Measurements from ENCODE around the gene SYNPR.

The SYNPR gene

GRCh38 chr3:63652066-63652725 lies 374.1 kb downstream of the SYNPR start, which contains the start of gene SNTN:
TSS of gene SNTN (plus strand) at chr3:63652675. CDS start at chr3:63652688, 13 bp downstream.
- Histone ChIP-seq H3K9ac (ENCODE audit: low read length) (no peak within 1 kb of the TSS), H3K9me3 (ENCODE audit: insufficient read depth, low read length) (no peaks in the 10 kb centered on the region), H3K4me2 (ENCODE audit: low read length) (no peak within 1 kb of the TSS), H3K4me1 (ENCODE audit: low read length) (no peaks in the 10 kb centered on the region), H3K27ac (ENCODE audit: low read length) (no peak within 1 kb of the TSS), H4K20me1 (ENCODE audit: insufficient read depth, low read length) (no peaks in the 10 kb centered on the region), H2AFZ (ENCODE audit: low read depth, low read length) (no peak within 1 kb of the TSS), H3K79me2 (ENCODE audit: low read length) (no peaks in the 10 kb centered on the region), H3K36me3 (replicated peaks; ENCODE audit: low read depth, low read length) (no peaks in the 10 kb centered on the region), H3K4me3 (ENCODE audit: low read length) (no peak within 1 kb of the TSS), H3K27me3 (ENCODE audit: low read depth, low read length) (no peaks in the 10 kb centered on the region)
- TF ChIP-seq CTCF (IDR thresholded peaks at IDR 0.05; ENCODE audit: low read depth, low read length): no peak
- no peak for TF ChIP-seq EZH2phosphoT487 (IDR thresholded peaks at IDR 0.05; ENCODE audit: low read depth)

DNA sequence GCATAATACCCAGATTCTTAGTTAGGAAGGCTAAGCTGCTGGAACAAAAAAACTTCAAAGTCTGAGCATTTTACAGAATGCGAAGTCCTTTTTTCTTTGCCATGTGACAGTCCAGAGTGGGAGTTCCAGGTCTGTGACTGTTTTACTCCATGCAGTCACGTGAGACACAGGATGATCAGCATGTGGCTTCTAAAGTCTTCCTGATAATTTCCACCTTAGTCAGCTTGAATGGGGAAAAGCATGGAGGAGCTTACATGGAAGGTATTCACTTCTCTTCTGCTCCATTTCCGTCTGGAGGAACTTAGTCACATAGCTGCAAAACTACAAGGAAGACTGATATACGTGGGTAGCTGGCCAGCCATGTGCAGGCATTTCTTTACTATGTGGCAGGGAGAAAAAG lies 376.1 kb downstream of the SYNPR start:
- Histone ChIP-seq H3K27me3 (ENCODE audit: low read depth, low read length) (no peaks in the 10 kb centered on the region), H3K4me1 (ENCODE audit: low read length) (no peaks in the 10 kb centered on the region), H3K27ac (ENCODE audit: low read length) (no peak overlapping the region), H3K36me3 (replicated peaks; ENCODE audit: low read depth, low read length) (no peaks in the 10 kb centered on the region), H3K79me2 (ENCODE audit: low read length) (no peaks in the 10 kb centered on the region), H3K9me3 (ENCODE audit: insufficient read depth, low read length) (no peaks in the 10 kb centered on the region), H3K4me2 (ENCODE audit: low read length) (no peak overlapping the region), H3K4me3 (ENCODE audit: low read length) (no peak overlapping the region), H2AFZ (ENCODE audit: low read depth, low read length) (no peak overlapping the region), H3K9ac (ENCODE audit: low read length) (no peak overlapping the region), H4K20me1 (ENCODE audit: insufficient read depth, low read length) (no peaks in the 10 kb centered on the region)
- TF ChIP-seq EZH2phosphoT487 (IDR thresholded peaks at IDR 0.05; ENCODE audit: low read depth) (no peak), CTCF (IDR thresholded peaks at IDR 0.05; ENCODE audit: low read depth, low read length) (no peak)

DNA sequence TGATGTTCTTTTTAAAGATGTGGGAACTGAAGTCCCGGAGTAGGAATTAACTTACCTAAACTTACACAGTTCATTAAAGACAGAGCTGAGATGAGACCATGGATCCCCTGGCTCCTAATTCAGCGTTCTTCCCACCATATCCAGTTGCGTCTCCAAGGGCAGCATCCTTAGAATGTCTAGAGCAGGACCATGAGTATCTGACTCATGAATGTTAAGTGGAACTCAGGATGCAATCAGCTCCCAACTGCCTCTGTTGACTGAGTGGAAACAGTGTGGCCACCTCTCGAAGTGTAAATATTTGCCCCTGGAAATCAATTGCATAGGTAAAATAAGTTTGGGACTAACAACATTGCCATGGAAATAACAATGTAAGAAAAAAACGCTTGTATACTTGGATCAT lies 376.8 kb downstream of the SYNPR start:
- Histone ChIP-seq H2AFZ (ENCODE audit: low read depth, low read length) (no peak overlapping the region), H3K9ac (ENCODE audit: low read length) (no peak overlapping the region), H3K4me1 (ENCODE audit: low read length) (no peaks in the 10 kb centered on the region), H3K79me2 (ENCODE audit: low read length) (no peaks in the 10 kb centered on the region), H4K20me1 (ENCODE audit: insufficient read depth, low read length) (no peaks in the 10 kb centered on the region), H3K9me3 (ENCODE audit: insufficient read depth, low read length) (no peaks in the 10 kb centered on the region), H3K27ac (ENCODE audit: low read length) (no peak overlapping the region), H3K4me2 (ENCODE audit: low read length) (no peak overlapping the region), H3K36me3 (replicated peaks; ENCODE audit: low read depth, low read length) (no peaks in the 10 kb centered on the region), H3K27me3 (ENCODE audit: low read depth, low read length) (no peaks in the 10 kb centered on the region), H3K4me3 (ENCODE audit: low read length) (no peak overlapping the region)
- TF ChIP-seq EZH2phosphoT487 (IDR thresholded peaks at IDR 0.05; ENCODE audit: low read depth) (no peak), CTCF (IDR thresholded peaks at IDR 0.05; ENCODE audit: low read depth, low read length) (no peak)

DNA sequence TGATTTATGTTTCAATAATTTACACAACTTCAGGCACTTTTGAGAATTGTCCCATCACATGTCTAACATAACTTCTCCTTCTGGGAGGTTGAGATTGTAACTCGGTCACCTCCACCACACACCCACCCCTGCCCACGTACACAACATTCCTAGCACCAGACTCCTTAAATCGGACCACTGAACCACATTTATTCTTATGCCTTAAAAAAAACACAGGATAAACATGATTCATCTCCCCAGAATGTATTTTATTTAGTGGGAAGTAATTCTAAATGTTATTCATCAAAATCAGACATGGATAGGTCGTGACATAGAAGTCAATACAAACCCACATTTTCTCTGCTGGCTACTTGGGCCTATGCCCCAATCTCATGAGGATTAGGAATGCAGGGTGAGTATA lies 377.4 kb downstream of the SYNPR start:
- no peaks in the 10 kb centered on the region for H3K27me3 ChIP-seq (ENCODE audit: low read depth, low read length)
- H3K4me2 ChIP-seq (ENCODE audit: low read length): no peak overlapping the region
- TF ChIP-seq CTCF (IDR thresholded peaks at IDR 0.05; ENCODE audit: low read depth, low read length): no peak
- no peak for TF ChIP-seq EZH2phosphoT487 (IDR thresholded peaks at IDR 0.05; ENCODE audit: low read depth)
- H3K9ac ChIP-seq (ENCODE audit: low read length): no peak overlapping the region
- no peaks in the 10 kb centered on the region for H3K4me1 ChIP-seq (ENCODE audit: low read length)
- H3K27ac ChIP-seq (ENCODE audit: low read length): no peak overlapping the region
- H3K9me3 ChIP-seq (ENCODE audit: insufficient read depth, low read length): no peaks in the 10 kb centered on the region
- no peak overlapping the region for H3K4me3 ChIP-seq (ENCODE audit: low read length)
- H4K20me1 ChIP-seq (ENCODE audit: insufficient read depth, low read length): no peaks in the 10 kb centered on the region
- H2AFZ ChIP-seq (ENCODE audit: low read depth, low read length): no peak overlapping the region
- H3K36me3 ChIP-seq (replicated peaks; ENCODE audit: low read depth, low read length): no peaks in the 10 kb centered on the region
- no peaks in the 10 kb centered on the region for H3K79me2 ChIP-seq (ENCODE audit: low read length)
